ENCODE results near the gene EIF3D. TPM values are rescaled to one million over a fixed set of nuclear protein-coding genes. Genes with fewer than 3 reads are reported as not detected.
A peak's percentile ranks its signal among the peaks of the same experiment; 100 is the strongest.

The EIF3D gene
- total RNA-seq, 1 donor from 2014 or later: 522 TPM

DNA sequence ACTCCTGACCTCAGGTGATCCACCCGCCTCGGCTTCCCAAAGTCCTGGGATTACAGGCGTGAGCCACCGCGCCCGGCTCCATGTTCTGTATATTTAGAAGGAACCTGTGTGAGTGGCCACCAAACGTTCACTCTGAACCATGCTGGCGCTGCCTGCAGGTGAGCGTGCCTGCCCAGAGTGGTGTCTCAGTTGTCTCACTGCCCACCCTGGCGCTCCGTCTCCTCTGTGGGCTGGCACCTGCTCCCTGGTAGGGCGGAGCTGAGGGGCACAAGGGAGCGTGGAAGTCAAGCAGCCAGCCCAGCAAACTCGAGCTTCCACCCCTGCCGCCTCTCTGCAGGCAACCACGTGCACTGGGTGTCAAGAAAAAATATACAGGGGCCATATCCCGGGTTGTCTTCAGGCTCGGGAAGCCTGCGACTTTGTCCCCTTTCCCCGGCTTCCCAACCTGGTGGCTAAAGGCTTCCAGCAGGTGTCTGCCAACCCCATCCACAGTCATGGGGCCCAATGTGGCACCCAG is 64.2 kb downstream of the EIF3D start:
- DNase-seq: no peak

DNA sequence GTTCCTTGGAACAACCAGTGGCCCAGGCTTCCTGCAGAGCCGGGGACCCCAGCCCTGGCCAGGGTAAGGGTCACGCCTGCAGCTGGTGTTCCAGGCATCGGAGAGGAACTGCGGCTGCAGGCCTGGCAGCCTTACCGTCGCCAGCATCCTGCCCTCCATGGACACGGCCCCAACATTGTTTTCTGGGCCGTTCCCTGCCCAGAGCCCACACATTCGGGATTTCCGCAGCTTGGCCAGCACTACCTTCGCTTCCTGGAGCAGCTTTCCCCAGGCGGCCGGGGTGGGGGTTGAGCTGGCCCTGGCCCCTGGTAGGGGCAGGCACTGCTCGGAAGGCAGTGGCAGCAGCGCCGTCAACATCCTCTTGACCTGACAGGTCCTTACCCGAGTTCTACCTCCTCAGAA is 65.2 kb downstream of the EIF3D start:
- DNase-seq: peak; percentile 95

GRCh38 chr22:36461665-36462649 is 67.0 kb downstream of the EIF3D start:
- peak; percentile 86 for DNase-seq

Other genes starting within 250 kb of the EIF3D start
- gene MYH9, start 141.2 kb downstream of the EIF3D start, total RNA-seq: 803 and 1,099 TPM in 2 replicates
- 22.0 and 30.3 TPM in 2 replicates for gene TXN2, start 47.5 kb downstream of the EIF3D start, total RNA-seq
- gene FOXRED2, start 22.1 kb downstream of the EIF3D start, total RNA-seq: 8.7 and 11.5 TPM in 2 replicates
- gene CACNG2, start 174.6 kb upstream of the EIF3D start, total RNA-seq: not detected in 2 replicates
- 11.1 and 19.4 TPM in 2 replicates for gene IFT27, start 247.0 kb upstream of the EIF3D start, total RNA-seq

Measured in dermis blood vessel endothelial cell (primary cell).